Fibroblast of lung (primary cell): Measurements from ENCODE around the gene AGAP2. TPM values are rescaled to one million over a fixed set of nuclear protein-coding genes. Genes with fewer than 3 reads are reported as not detected.

Experiments used
- DNase-seq, 2 donors: peaks; one replicate each; pipeline versions ENCODE4 v3.0.0 to v3.0.0-alpha.2; 2010; ENCODE audit warnings: low read depth in 2 of 2
- H2AFZ ChIP-seq: 2 replicates; pipeline ENCODE4 v1.5.1; 2012; ENCODE audit warnings: low read length, control low read depth, inconsistent platforms
- H3K27ac ChIP-seq: 2 replicates; pipeline ENCODE4 v1.5.1; 2011; ENCODE audit warnings: low read length, control low read depth; ENCODE audit not compliant: insufficient read depth
- H3K27me3 ChIP-seq: 2 replicates; pipeline ENCODE4 v1.5.1; 2011; ENCODE audit warnings: mild to moderate bottlenecking, low read length; ENCODE audit not compliant: control insufficient read depth, insufficient read depth
- H3K36me3 ChIP-seq: 2 replicates; pipeline ENCODE4 v1.5.1; 2011; ENCODE audit warnings: low read length; ENCODE audit not compliant: control insufficient read depth, insufficient read depth
- H3K4me1 ChIP-seq: 2 replicates; pipeline ENCODE4 v1.5.1; 2011; ENCODE audit warnings: low read length; ENCODE audit not compliant: control insufficient read depth, insufficient read depth; ENCODE audit errors: extremely low read depth
- H3K4me2 ChIP-seq: 2 replicates; pipeline ENCODE4 v1.5.1; 2011; ENCODE audit warnings: low read length, control low read depth; ENCODE audit not compliant: insufficient read depth; ENCODE audit errors: extremely low read depth
- H3K4me3 ChIP-seq, 4 experiments: fragments of 200-600 bp in 1 of 4; sonication (generic) in 1 of 4; replicated peaks in 1 of 4; 2 replicates each; pipeline ENCODE4 v1.5.1; 2011 to 2016; ENCODE audit warnings: low read length in 4 of 4, low read depth in 3 of 4, mild to moderate bottlenecking in 3 of 4, control low read depth in 2 of 4, inconsistent platforms in 1 of 4, mixed read lengths in 1 of 4; ENCODE audit not compliant: insufficient read depth in 1 of 4; ENCODE audit errors: control extremely low read depth in 1 of 4
- H3K79me2 ChIP-seq: 2 replicates; pipeline ENCODE4 v1.5.1; 2012; ENCODE audit warnings: mild to moderate bottlenecking, low read length, inconsistent platforms; ENCODE audit not compliant: control insufficient read depth, insufficient read depth
- H3K9ac ChIP-seq: 2 replicates; pipeline ENCODE4 v1.5.1; 2011; ENCODE audit warnings: mild to moderate bottlenecking, low read length, control low read depth; ENCODE audit not compliant: insufficient read depth
- H3K9me3 ChIP-seq: 2 replicates; pipeline ENCODE4 v1.5.1; 2012; ENCODE audit warnings: low read depth, low read length; ENCODE audit not compliant: control insufficient read depth, insufficient read depth
- H4K20me1 ChIP-seq: 2 replicates; pipeline ENCODE4 v1.5.1; 2011; ENCODE audit warnings: low read length; ENCODE audit not compliant: control insufficient read depth, insufficient read depth; ENCODE audit errors: extremely low read depth
- CTCF ChIP-seq, 2 donors: IDR thresholded peaks in 1 of 2; conservative IDR thresholded peaks in 1 of 2; 1 replicate in 1 of 2; 2 replicates in 1 of 2; pipeline ENCODE4 v1.5.1; 2011 to 2012; ENCODE audit warnings: low read length in 2 of 2, control low read depth in 1 of 2, inconsistent platforms in 1 of 2, low read depth in 1 of 2, mild to moderate bottlenecking in 1 of 2
- EZH2 ChIP-seq: IDR thresholded peaks from 2 replicates; pipeline ENCODE4 v1.5.1; 2012; ENCODE audit warnings: low read length, control low read depth, mild to moderate bottlenecking; ENCODE audit errors: missing control alignments
- polyA plus RNA-seq, 2 donors: library from polyadenylated mRNA; depleted of rRNA in 1 of 2; stranded (reverse) in 1 of 2; unstranded in 1 of 2; fragments of >200 nt; gene quantifications; 2 replicates each; pipeline ENCODE4 v1.2.1, GENCODE V29; 2011 to 2012; ENCODE audit warnings: missing spikeins in 1 of 2
- total RNA-seq: library from RNA; depleted of rRNA; stranded (reverse); fragments of >200 nt; gene quantifications from 2 replicates; pipeline ENCODE4 v1.2.1, GENCODE V29; 2014

The AGAP2 gene
- total and polyA plus RNA-seq, 2 donors (not counting 1 experiment from before 2014, with no cell fraction given), result 0.05 to 0.17 TPM

- peaks cover 3% of the 10 kb centered on the region for H3K36me3 ChIP-seq
- H3K79me2 ChIP-seq, result no peaks in the 10 kb centered on the region
- H2AFZ ChIP-seq, result no peak overlapping the region
- H4K20me1 ChIP-seq, result no peaks in the 10 kb centered on the region
- TF ChIP-seq CTCF (conservative IDR thresholded peaks at IDR 0.05 in 1 of 2, IDR thresholded peaks at IDR 0.05 in 1 of 2; ENCODE audit: low read depth in 1 of 2, low read length in 2 of 2) (no peak), EZH2 (no peak)
- H3K4me3 ChIP-seq, result no peak overlapping the region
- H3K9me3 ChIP-seq, result no peaks in the 10 kb centered on the region
- H3K9ac ChIP-seq, result no peak overlapping the region
- H3K4me2 ChIP-seq, result no peak overlapping the region
- H3K27ac ChIP-seq, result no peak overlapping the region
- DNase-seq, result no peak
- peaks cover 7% of the 10 kb centered on the region for H3K4me1 ChIP-seq
- H3K27me3 ChIP-seq, result peaks cover 40% of the 10 kb centered on the region
These were observed 7.0 kb downstream of the AGAP2 start for GRCh38 chr12:57731411-57732080.

GRCh38 chr12:57730336-57731067 lies 8.0 kb downstream of the AGAP2 start:
- Histone ChIP-seq H3K27me3 (peaks cover 30% of the 10 kb centered on the region), H2AFZ (no peak overlapping the region), H3K9me3 (no peaks in the 10 kb centered on the region), H3K4me2 (no peak overlapping the region), H3K4me3 (no peak overlapping the region), H3K4me1 (peaks cover 5% of the 10 kb centered on the region), H4K20me1 (no peaks in the 10 kb centered on the region), H3K9ac (no peak overlapping the region), H3K79me2 (no peaks in the 10 kb centered on the region), H3K27ac (no peak overlapping the region), H3K36me3 (peaks cover 3% of the 10 kb centered on the region)
- DNase-seq, result no peak
- TF ChIP-seq CTCF (conservative IDR thresholded peaks at IDR 0.05 in 1 of 2, IDR thresholded peaks at IDR 0.05 in 1 of 2; ENCODE audit: low read depth in 1 of 2, low read length in 2 of 2), result no peak
- peak; percentile 56 for TF ChIP-seq EZH2

GRCh38 chr12:57729321-57729844 lies 9.2 kb downstream of the AGAP2 start:
- TF ChIP-seq EZH2, result no peak
- no peak for TF ChIP-seq CTCF (conservative IDR thresholded peaks at IDR 0.05 in 1 of 2, IDR thresholded peaks at IDR 0.05 in 1 of 2; ENCODE audit: low read depth in 1 of 2, low read length in 2 of 2)
- H3K9ac ChIP-seq, result no peak overlapping the region

More at GRCh38 chr12:57729321-57729844, 9.2 kb downstream of the AGAP2 start:
- no peaks in the 10 kb centered on the region for H4K20me1 ChIP-seq
- H3K4me2 ChIP-seq, result no peak overlapping the region
- DNase-seq, result no peak
- peaks cover 5% of the 10 kb centered on the region for H3K4me1 ChIP-seq
- H3K27me3 ChIP-seq, result peaks cover 20% of the 10 kb centered on the region
- no peak overlapping the region for H3K4me3 ChIP-seq
- no peak overlapping the region for H3K27ac ChIP-seq
- H3K79me2 ChIP-seq, result no peaks in the 10 kb centered on the region
- no peak overlapping the region for H2AFZ ChIP-seq
- H3K9me3 ChIP-seq, result no peaks in the 10 kb centered on the region
- peaks cover 3% of the 10 kb centered on the region for H3K36me3 ChIP-seq
